ENCODE measurements around the gene CHST5. TPM values are rescaled to one million over a fixed set of nuclear protein-coding genes. Genes with fewer than 3 reads are reported as not detected.
"Not testable (repeated sequence)": the region's sequence is repeated elsewhere in the genome, so short reads cannot be mapped to it uniquely, and the experiment has no call there.

Gene CHST5
- total and polyA plus RNA-seq, 5 donors = 0.11 to 0.45 (median 0.15) TPM

DNA sequence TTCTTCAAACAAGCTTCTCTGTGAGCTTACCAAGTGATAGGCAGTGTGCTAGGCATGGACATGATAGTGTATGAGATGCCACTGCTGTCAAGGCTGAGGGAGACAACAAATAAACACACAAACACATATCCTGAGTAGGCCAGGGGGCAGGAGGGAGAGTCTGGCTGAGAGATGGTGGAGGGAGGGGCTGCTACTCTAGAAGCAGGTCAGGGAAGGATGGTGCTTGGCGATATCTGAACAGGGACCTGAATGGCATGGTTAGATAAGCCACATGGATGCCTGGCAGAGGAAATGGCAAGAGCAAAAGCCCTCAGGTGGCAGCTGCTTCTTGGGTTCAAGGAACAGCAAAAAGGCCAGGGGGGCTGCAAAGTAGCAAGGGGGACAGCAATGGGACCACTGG lies 32.1 kb downstream of the CHST5 start:
- Histone ChIP-seq H3K27ac (ENCODE audit: low read length) (no peak overlapping the region), H3K9me3 (ENCODE audit: control insufficient read depth, low read length) (no peaks in the 10 kb centered on the region), H3K4me3 (ENCODE audit: low read length) (no peak overlapping the region), H3K4me1 (ENCODE audit: control insufficient read depth, insufficient read depth, low read length) (peaks cover 2% of the 10 kb centered on the region), H3K27me3 (ENCODE audit: control insufficient read depth, insufficient read depth) (no peaks in the 10 kb centered on the region)
- no peak for ATAC-seq
- intact Hi-C loops (cut with DNase I) = no loop called here
- DNase-seq = no peak
- WGBS = 80% methylated on average over 1 of the region's 1 CpG

DNA sequence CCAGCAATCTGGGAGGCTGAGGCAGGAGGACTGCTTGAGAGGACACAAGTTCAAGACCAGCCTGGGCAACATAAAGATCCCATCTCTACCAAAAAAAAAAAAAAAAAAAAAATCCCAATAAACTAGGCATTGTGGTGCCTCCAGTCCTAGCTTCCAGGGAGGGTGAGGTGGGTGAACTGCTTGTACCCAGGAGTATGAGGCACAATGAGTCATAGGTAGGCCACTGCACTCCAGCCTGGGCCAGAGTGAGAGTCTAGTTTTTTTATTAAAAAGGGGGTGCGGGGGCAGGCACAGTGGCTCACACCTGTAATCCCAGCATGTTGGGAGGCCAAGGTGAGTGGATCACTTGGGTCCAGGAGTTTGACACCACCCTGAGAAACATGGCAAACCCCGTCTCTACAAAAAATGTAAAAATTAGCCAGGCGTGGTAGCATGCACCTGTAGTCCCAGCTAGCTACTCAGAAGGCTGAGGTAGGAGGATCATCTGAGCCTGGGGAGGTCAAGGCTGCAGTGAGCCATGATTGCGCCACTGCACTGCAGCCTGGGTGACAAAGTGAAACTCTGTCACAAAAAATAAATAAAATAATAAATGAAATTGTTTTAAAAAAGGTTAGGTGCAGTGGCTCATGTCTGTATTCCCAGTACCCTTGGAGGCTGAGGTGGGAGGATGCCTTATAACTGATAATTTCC lies 32.8 kb downstream of the CHST5 start:
- no peak for ATAC-seq
- Histone ChIP-seq H3K9me3 (ENCODE audit: control insufficient read depth, low read length) (no peaks in the 10 kb centered on the region), H3K27me3 (ENCODE audit: control insufficient read depth, insufficient read depth) (no peaks in the 10 kb centered on the region), H3K4me3 (ENCODE audit: low read length) (no peak overlapping the region), H3K27ac (ENCODE audit: low read length) (no peak overlapping the region), H3K4me1 (ENCODE audit: control insufficient read depth, insufficient read depth, low read length) (peaks cover 2% of the 10 kb centered on the region)
- DNase-seq = no peak
- WGBS = 96% methylated on average over 4 of the region's 4 CpGs
- intact Hi-C loops (cut with DNase I) = no loop called here

DNA sequence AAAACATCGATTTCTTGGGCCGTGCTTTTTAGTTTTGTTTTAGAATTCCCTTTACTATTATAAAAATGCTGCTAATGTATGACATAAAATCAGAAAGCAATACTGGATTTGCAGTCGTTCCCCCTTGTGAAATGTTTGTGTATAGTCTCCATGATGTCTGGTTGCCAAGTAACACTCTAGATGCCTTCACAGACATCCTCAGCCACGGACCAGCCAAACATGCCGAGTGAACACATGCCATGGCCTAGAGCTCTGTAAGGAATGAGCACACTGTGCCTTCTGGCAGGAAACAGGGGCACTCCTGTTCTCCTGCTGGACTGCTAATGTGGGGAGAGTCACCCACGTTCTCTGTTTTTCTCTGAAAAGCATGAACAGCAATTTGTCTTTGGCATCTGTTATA lies 34.1 kb downstream of the CHST5 start:
- H3K4me3 ChIP-seq (ENCODE audit: low read length); intact Hi-C loops (cut with DNase I); H3K9me3 ChIP-seq (ENCODE audit: control insufficient read depth, low read length); H3K27me3 ChIP-seq (ENCODE audit: control insufficient read depth, insufficient read depth); H3K27ac ChIP-seq (ENCODE audit: low read length); H3K4me1 ChIP-seq (ENCODE audit: control insufficient read depth, insufficient read depth, low read length): not testable (repeated sequence)
- peak; percentile 61 to 75 for ATAC-seq
- 39% methylated on average over 6 of the region's 6 CpGs for WGBS
- DNase-seq = peak; percentile 41 to 76 (median 66)

DNA sequence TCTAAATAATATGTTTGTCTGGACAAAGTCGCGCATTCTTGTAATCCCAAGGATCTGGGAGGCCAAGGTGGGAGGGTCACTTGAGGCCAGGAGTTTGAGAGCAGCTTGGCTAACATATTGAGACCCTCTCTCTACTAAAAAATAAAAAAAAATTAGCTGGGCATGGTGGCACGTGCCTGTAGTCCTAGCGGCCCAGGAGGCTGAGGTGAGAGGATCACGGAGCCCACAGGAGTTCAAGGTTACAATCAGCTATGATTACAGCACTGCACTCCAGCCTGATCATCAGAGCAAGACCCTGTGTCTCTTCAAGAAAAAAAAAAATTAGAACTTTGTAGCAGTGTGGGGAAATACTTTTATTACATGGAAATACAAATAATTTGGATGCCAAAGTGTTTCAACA lies 34.5 kb downstream of the CHST5 start:
- no peaks in the 10 kb centered on the region for H3K9me3 ChIP-seq (ENCODE audit: control insufficient read depth, low read length)
- no peak for DNase-seq
- no peaks in the 10 kb centered on the region for H3K27me3 ChIP-seq (ENCODE audit: control insufficient read depth, insufficient read depth)
- no peak overlapping the region for H3K27ac ChIP-seq (ENCODE audit: low read length)
- intact Hi-C loops (cut with DNase I) = no loop called here
- 80% methylated on average over 5 of the region's 5 CpGs for WGBS
- H3K4me3 ChIP-seq (ENCODE audit: low read length) = no peak overlapping the region
- ATAC-seq = no peak
- H3K4me1 ChIP-seq (ENCODE audit: control insufficient read depth, insufficient read depth, low read length) = peaks cover 2% of the 10 kb centered on the region

DNA sequence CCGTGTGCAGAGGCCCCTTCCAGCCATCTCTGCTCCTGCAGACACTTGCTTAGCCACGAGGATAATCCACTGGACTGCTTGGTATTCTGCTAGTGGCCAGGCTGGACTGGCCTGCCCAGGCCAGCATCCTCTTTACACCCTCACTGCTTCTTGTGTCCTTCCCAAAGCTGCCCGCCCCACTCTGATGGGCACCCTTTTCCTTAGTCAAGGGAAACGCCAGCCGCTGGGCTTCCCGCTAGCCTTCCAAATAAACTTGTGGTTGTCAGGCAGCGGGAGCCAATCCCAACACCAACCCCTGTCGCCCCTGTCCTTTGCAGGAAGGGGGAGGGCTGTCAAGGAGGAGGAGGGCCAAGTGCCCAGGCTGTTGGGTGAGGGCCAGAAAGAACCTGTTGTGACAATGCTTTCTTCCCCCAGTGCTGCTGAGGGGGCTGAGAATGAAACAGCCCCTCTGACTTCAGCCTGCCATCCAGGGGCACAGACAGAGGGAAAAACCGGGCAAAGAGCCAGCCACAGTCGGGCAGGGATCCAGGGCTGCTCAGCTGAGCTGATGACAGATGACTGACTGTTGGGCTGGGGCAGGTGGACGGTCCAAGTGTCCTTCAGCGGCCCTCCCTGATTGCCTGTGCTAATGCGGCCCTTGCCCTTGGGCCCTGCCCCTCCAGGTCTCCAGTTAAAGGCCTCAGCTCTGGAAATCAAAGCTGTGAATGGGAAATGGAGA lies 37.1 kb downstream of the CHST5 start:
- H3K4me1 ChIP-seq (ENCODE audit: control insufficient read depth, insufficient read depth, low read length); H3K4me3 ChIP-seq (ENCODE audit: low read length); H3K27me3 ChIP-seq (ENCODE audit: control insufficient read depth, insufficient read depth); H3K9me3 ChIP-seq (ENCODE audit: control insufficient read depth, low read length); intact Hi-C loops (cut with DNase I): not testable (repeated sequence)
- ATAC-seq = peak; percentile 74 to 79
- DNase-seq = peak; percentile 57 to 91 (median 83)
- peak overlapping the region; percentile 50 for H3K27ac ChIP-seq (ENCODE audit: low read length)
- 23% methylated on average over 10 of the region's 13 CpGs for WGBS

DNA sequence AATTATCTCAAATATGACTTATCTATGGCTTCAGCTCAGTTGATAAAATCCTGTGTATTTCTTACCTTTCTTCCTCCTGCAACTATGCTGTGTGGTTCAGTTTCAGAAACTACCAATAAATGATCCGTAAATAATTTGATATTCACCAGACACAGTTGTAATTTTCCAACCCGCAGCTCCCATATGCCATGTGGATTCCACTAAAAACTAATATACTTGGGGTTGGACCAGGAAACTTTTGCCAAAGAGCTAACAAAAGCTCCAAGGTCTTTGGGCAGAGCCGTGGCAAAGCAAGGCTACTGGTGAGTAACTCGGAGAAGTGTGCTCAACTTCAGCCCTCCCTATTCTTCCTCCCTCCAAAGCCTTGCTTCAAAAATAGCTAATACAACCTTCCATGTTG lies 38.4 kb downstream of the CHST5 start:
- intact Hi-C loops (cut with DNase I) = no loop called here
- Histone ChIP-seq H3K27me3 (ENCODE audit: control insufficient read depth, insufficient read depth) (no peaks in the 10 kb centered on the region), H3K4me1 (ENCODE audit: control insufficient read depth, insufficient read depth, low read length) (peaks cover 2% of the 10 kb centered on the region), H3K9me3 (ENCODE audit: control insufficient read depth, low read length) (no peaks in the 10 kb centered on the region), H3K4me3 (ENCODE audit: low read length) (no peak overlapping the region), H3K27ac (ENCODE audit: low read length) (no peak overlapping the region)
- 77% methylated on average over 4 of the region's 4 CpGs for WGBS
- DNase-seq = no peak
- no peak for ATAC-seq

DNA sequence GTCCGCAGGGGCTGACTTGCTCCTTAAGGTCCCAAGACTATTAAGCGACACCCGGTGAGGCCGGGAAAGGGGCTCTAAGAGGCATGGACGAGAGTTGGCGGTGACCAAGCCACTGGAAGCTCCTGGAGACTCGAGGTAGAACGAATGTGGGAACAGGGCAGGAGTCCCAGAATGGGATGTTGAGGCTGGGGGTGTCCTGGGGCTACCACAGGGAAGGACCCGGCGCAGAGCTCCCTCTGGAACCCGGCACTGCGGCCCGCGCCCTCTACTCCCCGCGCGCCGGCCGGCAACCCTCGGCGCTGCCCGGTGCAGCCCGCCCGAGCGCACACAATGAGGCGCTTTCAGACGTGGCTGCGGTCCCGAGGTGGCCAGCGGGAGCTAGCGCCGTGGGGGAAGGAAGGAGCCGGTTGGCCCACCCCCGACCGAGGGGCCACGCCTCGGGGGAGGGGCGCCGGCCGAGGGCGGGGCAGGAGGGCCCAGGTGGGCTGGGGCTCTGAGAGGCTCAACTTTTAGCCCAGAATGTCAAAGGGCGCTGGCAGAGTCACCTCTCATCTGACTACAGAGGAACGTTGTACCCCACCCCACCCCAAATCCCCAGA lies 40.7 kb downstream of the CHST5 start, which contains the start of gene CHST6:
TSS of gene CHST6 (minus strand) at position 366 of the 599 bp plus-strand sequence. CDS start 15,613 bp downstream, outside the sequence.
- H3K27ac ChIP-seq (ENCODE audit: low read length) = no peak within 1 kb of the TSS
- DNase-seq = peak; percentile 73 to 85 (median 84)
- H3K4me3 ChIP-seq (ENCODE audit: low read length) = peak within 1 kb of the TSS; percentile 14
- H3K9me3 ChIP-seq (ENCODE audit: control insufficient read depth, low read length) = no peaks in the 10 kb centered on the region
- no peaks in the 10 kb centered on the region for H3K4me1 ChIP-seq (ENCODE audit: control insufficient read depth, insufficient read depth, low read length)
- intact Hi-C loops (cut with DNase I) = no loop called here
- H3K27me3 ChIP-seq (ENCODE audit: control insufficient read depth, insufficient read depth) = no peaks in the 10 kb centered on the region
- peak; percentile 82 to 90 for ATAC-seq
- 2% methylated on average over 43 of the region's 43 CpGs for WGBS

DNA sequence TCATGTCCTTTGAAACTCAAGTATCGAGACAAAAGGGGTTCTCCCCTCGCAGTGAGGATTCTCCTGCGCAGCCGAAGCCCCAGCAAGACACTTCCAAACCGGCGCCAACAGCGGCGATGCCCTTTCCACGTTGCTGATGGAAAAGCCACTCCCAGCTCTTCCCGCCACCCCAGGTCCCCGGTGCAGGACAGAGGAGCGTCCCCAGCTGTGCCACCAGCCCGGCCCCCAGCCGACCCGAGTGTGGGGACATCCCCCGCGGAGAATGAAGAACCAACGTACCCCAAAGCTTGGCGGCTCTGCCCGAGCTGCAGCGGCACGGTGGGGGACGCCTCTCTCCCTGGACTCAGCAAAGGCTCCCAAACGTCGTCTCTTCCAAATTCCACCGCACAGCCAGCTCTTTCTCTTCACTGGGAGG lies 41.2 kb downstream of the CHST5 start:
- 2% methylated on average over 26 of the region's 26 CpGs for WGBS
- H3K27me3 ChIP-seq (ENCODE audit: control insufficient read depth, insufficient read depth) = no peaks in the 10 kb centered on the region
- DNase-seq (peak in 1 of 3 donors; percentile 57), ATAC-seq (peak in 1 of 2 donors; percentile 21)
- H3K4me3 ChIP-seq (ENCODE audit: low read length) = peak overlapping the region; percentile 14
- H3K4me1 ChIP-seq (ENCODE audit: control insufficient read depth, insufficient read depth, low read length) = no peaks in the 10 kb centered on the region
- no peak overlapping the region for H3K27ac ChIP-seq (ENCODE audit: low read length)
- H3K9me3 ChIP-seq (ENCODE audit: control insufficient read depth, low read length) = no peaks in the 10 kb centered on the region
- intact Hi-C loops (cut with DNase I) = no loop called here

DNA sequence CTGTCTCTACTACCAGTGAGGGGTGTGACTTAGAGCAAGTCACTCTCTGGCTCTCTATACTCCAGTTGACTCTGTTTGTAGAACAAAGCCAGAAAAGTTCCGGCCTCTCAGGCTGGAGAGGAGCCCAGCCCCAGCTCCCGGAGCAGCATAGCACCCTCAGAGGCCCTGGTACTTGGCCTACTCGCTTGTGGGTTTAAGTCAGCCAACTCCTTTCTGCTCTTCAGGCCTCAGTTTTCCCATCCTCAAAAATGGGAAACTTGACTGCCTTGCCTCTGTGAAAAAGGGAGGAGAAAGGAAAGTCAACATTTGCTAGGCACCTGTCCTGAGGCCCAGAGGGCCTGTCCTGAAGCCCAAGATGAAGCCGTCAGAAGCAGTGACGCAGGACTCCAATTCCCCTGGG lies 41.7 kb downstream of the CHST5 start:
- ATAC-seq (no peak), DNase-seq (no peak)
- 53% methylated on average over 5 of the region's 5 CpGs for WGBS
- H3K9me3 ChIP-seq (ENCODE audit: control insufficient read depth, low read length) = no peaks in the 10 kb centered on the region
- H3K27me3 ChIP-seq (ENCODE audit: control insufficient read depth, insufficient read depth) = no peaks in the 10 kb centered on the region
- H3K4me1 ChIP-seq (ENCODE audit: control insufficient read depth, insufficient read depth, low read length) = no peaks in the 10 kb centered on the region
- intact Hi-C loops (cut with DNase I) = no loop called here
- no peak overlapping the region for H3K4me3 ChIP-seq (ENCODE audit: low read length)
- H3K27ac ChIP-seq (ENCODE audit: low read length) = no peak overlapping the region

DNA sequence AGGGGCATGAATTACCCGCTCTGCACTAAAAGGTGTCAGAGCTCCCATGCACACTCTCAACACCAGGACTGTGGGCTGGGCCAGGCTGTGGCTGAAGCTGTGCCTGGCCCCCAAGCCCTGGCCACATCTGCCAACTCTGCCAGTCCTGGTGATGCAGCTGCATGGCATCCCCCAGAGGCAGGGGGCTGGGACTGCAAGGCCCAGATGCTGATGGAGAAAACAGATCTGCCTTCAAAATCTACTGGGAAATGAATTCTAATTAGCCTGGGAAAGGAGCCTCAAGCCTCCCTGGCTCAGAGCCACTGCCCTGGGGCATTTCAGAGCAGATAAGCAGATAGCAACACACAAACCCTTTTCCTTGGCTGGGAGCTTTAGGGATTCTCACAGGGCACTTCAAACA lies 44.0 kb downstream of the CHST5 start:
- no peak overlapping the region for H3K27ac ChIP-seq (ENCODE audit: low read length)
- H3K4me3 ChIP-seq (ENCODE audit: low read length) = no peak overlapping the region
- no peaks in the 10 kb centered on the region for H3K9me3 ChIP-seq (ENCODE audit: control insufficient read depth, low read length)
- H3K4me1 ChIP-seq (ENCODE audit: control insufficient read depth, insufficient read depth, low read length) = no peaks in the 10 kb centered on the region
- no peak for ATAC-seq
- WGBS = 97% methylated on average over 1 of the region's 1 CpG
- H3K27me3 ChIP-seq (ENCODE audit: control insufficient read depth, insufficient read depth) = no peaks in the 10 kb centered on the region
- no peak for DNase-seq
- intact Hi-C loops (cut with DNase I) = no loop called here

DNA sequence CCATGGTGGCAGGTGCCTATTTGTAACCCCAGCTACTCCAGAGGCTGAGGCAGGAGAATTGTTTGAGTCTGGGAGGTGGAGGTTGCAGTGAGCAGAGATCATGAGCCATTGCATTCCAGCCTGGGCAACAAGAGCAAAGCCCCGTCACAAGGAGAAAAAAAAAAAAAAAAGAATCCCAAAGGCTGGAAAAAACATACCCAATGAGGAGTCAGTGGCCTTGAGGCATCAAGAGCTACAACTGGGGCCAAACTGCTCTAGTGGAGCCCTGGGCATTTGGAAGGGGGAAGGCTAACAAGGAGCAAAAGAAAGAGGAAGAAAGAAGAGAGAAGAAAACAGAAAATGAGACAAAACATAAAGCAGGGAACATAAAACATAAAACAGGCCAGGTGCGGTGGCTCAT lies 47.6 kb downstream of the CHST5 start:
- intact Hi-C loops (cut with DNase I) = loop anchor here in 2 of 4 donors (10.0 kb wide), 2 partner anchors 46 to 106 kb away; partner anchors contain the start of gene CHST5 (in 1 of the 2)
- no peaks in the 10 kb centered on the region for H3K9me3 ChIP-seq (ENCODE audit: control insufficient read depth, low read length)
- H3K4me1 ChIP-seq (ENCODE audit: control insufficient read depth, insufficient read depth, low read length) = no peaks in the 10 kb centered on the region
- DNase-seq (no peak), ATAC-seq (no peak)
- no peak overlapping the region for H3K4me3 ChIP-seq (ENCODE audit: low read length)
- H3K27me3 ChIP-seq (ENCODE audit: control insufficient read depth, insufficient read depth) = no peaks in the 10 kb centered on the region
- no peak overlapping the region for H3K27ac ChIP-seq (ENCODE audit: low read length)
- WGBS = 89% methylated on average over 2 of the region's 2 CpGs

Data from right cardiac atrium (tissue), 5 donors.